Fibroblast of mammary gland (primary cell): Measurements from ENCODE around the gene GPC2.

Experiments
- DNase-seq: peaks from one replicate; pipeline ENCODE4 v3.0.0-alpha.2; 2010; ENCODE audit warnings: low read depth
- H3K4me3 ChIP-seq: 2 replicates; pipeline ENCODE4 v1.5.1; 2011; ENCODE audit warnings: low read depth, mild to moderate bottlenecking, low read length, moderate library complexity; ENCODE audit not compliant: control insufficient read depth
- CTCF ChIP-seq: conservative IDR thresholded peaks from 2 replicates; pipeline ENCODE4 v1.5.1; 2011; ENCODE audit warnings: low read depth, low read length, inconsistent platforms; ENCODE audit not compliant: control insufficient read depth, insufficient read depth

GPC2 gene

GRCh38 chr7:100212631-100213286 is 35.6 kb upstream of the GPC2 start:
- no peak for TF ChIP-seq CTCF
- no peak for DNase-seq

GRCh38 chr7:100211342-100211780 is 34.2 kb upstream of the GPC2 start:
- no peak for TF ChIP-seq CTCF
- no peak for DNase-seq
- H3K4me3 ChIP-seq, result no peak overlapping the region

More at GRCh38 chr7:100212631-100213286, 35.6 kb upstream of the GPC2 start:
- no peak overlapping the region for H3K4me3 ChIP-seq

- no peak for DNase-seq
- no peak overlapping the region for H3K4me3 ChIP-seq
- TF ChIP-seq CTCF, result no peak
Measured at GRCh38 chr7:100210805-100211204, 33.6 kb upstream of the GPC2 start.

GRCh38 chr7:100209493-100209892 is 32.3 kb upstream of the GPC2 start:
- no peak for TF ChIP-seq CTCF
- DNase-seq, result no peak

GRCh38 chr7:100208911-100209408 is 31.8 kb upstream of the GPC2 start:
- no peak for TF ChIP-seq CTCF
- no peak overlapping the region for H3K4me3 ChIP-seq
- no peak for DNase-seq

More at GRCh38 chr7:100209493-100209892, 32.3 kb upstream of the GPC2 start:
- no peak overlapping the region for H3K4me3 ChIP-seq

GRCh38 chr7:100204454-100204853 is 27.3 kb upstream of the GPC2 start:
- no peak for TF ChIP-seq CTCF

More at GRCh38 chr7:100204454-100204853, 27.3 kb upstream of the GPC2 start:
- no peak overlapping the region for H3K4me3 ChIP-seq
- DNase-seq, result no peak
